ENCODE results near the gene SCAPER.

The SCAPER gene, protein sequence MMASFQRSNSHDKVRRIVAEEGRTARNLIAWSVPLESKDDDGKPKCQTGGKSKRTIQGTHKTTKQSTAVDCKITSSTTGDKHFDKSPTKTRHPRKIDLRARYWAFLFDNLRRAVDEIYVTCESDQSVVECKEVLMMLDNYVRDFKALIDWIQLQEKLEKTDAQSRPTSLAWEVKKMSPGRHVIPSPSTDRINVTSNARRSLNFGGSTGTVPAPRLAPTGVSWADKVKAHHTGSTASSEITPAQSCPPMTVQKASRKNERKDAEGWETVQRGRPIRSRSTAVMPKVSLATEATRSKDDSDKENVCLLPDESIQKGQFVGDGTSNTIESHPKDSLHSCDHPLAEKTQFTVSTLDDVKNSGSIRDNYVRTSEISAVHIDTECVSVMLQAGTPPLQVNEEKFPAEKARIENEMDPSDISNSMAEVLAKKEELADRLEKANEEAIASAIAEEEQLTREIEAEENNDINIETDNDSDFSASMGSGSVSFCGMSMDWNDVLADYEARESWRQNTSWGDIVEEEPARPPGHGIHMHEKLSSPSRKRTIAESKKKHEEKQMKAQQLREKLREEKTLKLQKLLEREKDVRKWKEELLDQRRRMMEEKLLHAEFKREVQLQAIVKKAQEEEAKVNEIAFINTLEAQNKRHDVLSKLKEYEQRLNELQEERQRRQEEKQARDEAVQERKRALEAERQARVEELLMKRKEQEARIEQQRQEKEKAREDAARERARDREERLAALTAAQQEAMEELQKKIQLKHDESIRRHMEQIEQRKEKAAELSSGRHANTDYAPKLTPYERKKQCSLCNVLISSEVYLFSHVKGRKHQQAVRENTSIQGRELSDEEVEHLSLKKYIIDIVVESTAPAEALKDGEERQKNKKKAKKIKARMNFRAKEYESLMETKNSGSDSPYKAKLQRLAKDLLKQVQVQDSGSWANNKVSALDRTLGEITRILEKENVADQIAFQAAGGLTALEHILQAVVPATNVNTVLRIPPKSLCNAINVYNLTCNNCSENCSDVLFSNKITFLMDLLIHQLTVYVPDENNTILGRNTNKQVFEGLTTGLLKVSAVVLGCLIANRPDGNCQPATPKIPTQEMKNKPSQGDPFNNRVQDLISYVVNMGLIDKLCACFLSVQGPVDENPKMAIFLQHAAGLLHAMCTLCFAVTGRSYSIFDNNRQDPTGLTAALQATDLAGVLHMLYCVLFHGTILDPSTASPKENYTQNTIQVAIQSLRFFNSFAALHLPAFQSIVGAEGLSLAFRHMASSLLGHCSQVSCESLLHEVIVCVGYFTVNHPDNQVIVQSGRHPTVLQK (N-terminal part only)

DNA sequence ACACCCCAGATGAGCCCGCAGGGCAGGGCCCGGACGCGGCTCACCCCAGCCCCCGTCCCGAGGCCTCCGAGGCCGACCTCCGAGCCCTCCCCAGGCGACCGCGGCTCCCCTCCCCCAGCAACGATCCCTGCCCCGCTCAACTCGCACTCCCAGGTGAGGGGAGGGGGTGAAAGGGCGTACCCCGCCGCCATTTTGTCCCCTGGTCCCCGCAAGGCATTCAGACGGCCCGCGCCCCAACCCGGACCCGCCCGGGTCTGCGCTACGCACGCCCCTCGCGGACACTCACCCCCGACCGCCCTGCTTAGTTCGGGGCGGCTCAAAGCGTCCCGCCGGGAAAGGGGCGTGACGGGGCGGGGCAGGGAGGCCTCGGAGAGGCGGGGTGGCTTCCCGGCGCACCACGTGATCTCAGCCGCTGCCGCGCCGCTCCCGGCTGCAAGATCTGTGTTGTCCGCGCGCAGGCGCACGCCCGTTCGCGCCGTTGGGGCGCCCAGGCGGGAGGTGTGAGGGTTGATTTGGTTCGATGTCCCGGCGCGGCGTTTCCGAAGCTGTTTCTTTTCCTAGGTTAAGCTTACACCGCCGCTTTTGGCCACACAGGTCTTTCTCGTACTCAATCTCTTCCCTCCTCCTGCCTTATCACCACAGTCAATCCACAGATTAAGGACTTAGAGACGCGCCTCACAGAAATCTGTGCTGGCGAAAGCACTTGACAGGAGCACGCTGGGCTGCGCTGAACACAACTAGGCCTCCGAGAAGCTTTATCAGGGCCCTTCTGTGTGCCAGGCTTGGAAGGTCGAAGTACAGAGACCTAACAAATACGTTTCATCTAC is at the start of gene SCAPER:
Gene SCAPER, minus strand, starts transcription at position 328 of the 827 bp plus-strand sequence. CDS start 21,523 bp downstream, outside the sequence.
- no CpG with 5 or more reads among the region's 78 CpGs for WGBS (ENCODE audit: insufficient coverage, insufficient read length)
- H3K4me1 ChIP-seq (ENCODE audit: control insufficient read depth, insufficient read depth, low read length), result 0 out of 2 replicates have a peak, but pooled peaks cover 2% of the 10 kb centered on the region
- no peaks in the 10 kb centered on the region for H3K36me3 ChIP-seq (ENCODE audit: control insufficient read depth, insufficient read depth, low read length)
- DNase-seq (ENCODE audit: low read depth, low spot score), result peak; percentile 83
- no peak within 1 kb of the TSS for H3K27ac ChIP-seq (ENCODE audit: low read length)
- H3K4me3 ChIP-seq (ENCODE audit: low read length), result peak within 1 kb of the TSS; percentile 67; the same call in 1 of the 2 replicates
- no peaks in the 10 kb centered on the region for H3K9me3 ChIP-seq (ENCODE audit: control insufficient read depth, insufficient read depth, low read length)
- no peaks in the 10 kb centered on the region; the same call in 1 of the 2 replicates for H3K27me3 ChIP-seq (ENCODE audit: control insufficient read depth, insufficient read depth, low read length)

DNA sequence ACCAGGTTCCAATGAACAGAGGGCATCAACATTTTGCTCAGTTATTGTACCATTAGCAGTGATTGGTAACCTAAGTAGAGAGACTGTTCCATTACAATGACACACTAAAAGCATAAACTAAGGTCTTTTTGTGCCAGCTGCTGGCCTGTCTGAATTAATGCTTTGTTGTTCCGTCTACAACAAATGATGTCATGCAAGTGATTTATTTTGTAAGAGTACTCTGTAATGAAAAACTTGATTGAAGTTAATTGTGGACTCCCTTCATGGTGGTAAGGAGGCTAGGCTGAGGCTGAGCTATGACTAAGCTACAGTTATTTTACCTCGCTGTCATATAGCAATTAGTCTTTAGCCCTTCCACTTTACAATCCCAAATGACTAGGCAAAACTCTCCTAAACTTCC is 49.6 kb upstream of the SCAPER start:
- Histone ChIP-seq H3K9me3 (ENCODE audit: control insufficient read depth, insufficient read depth, low read length) (no peaks in the 10 kb centered on the region), H3K27me3 (ENCODE audit: control insufficient read depth, insufficient read depth, low read length) (no peaks in the 10 kb centered on the region), H3K4me3 (ENCODE audit: low read length) (no peak overlapping the region), H3K27ac (ENCODE audit: low read length) (no peak overlapping the region), H3K36me3 (ENCODE audit: control insufficient read depth, insufficient read depth, low read length) (no peaks in the 10 kb centered on the region; the same call in 1 of the 2 replicates), H3K4me1 (ENCODE audit: control insufficient read depth, insufficient read depth, low read length) (0 out of 2 replicates have a peak, but pooled peaks cover 1% of the 10 kb centered on the region)
- no peak for DNase-seq (ENCODE audit: low read depth, low spot score)
- WGBS (ENCODE audit: insufficient coverage, insufficient read length), result no CpG with 5 or more reads among the region's 2 CpGs

DNA sequence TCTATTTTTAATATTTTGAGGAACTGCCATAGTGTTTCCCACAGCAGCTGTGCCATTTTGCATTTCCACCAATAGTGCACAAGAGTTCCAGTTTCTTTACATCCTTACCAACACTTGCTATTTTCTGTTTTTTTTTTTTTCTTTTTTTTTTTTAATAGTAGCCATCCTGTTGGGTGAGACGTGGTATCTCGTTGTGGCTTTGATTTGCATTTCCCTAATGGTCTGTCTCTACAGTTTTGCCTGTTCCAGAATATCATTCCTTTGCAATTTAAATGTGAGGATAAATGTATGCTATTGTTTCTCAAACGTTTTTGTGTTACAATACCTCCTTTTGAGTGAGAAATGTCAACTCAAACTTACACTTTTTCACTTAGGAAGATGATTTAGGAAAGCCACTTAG is 48.8 kb upstream of the SCAPER start:
- Histone ChIP-seq H3K27ac (ENCODE audit: low read length) (no peak overlapping the region), H3K36me3 (ENCODE audit: control insufficient read depth, insufficient read depth, low read length) (no peaks in the 10 kb centered on the region; the same call in 1 of the 2 replicates), H3K27me3 (ENCODE audit: control insufficient read depth, insufficient read depth, low read length) (no peaks in the 10 kb centered on the region), H3K4me1 (ENCODE audit: control insufficient read depth, insufficient read depth, low read length) (no peaks in the 10 kb centered on the region), H3K9me3 (ENCODE audit: control insufficient read depth, insufficient read depth, low read length) (no peaks in the 10 kb centered on the region), H3K4me3 (ENCODE audit: low read length) (no peak overlapping the region)
- WGBS (ENCODE audit: insufficient coverage, insufficient read length), result no CpG with 5 or more reads among the region's 3 CpGs
- no peak for DNase-seq (ENCODE audit: low read depth, low spot score)

DNA sequence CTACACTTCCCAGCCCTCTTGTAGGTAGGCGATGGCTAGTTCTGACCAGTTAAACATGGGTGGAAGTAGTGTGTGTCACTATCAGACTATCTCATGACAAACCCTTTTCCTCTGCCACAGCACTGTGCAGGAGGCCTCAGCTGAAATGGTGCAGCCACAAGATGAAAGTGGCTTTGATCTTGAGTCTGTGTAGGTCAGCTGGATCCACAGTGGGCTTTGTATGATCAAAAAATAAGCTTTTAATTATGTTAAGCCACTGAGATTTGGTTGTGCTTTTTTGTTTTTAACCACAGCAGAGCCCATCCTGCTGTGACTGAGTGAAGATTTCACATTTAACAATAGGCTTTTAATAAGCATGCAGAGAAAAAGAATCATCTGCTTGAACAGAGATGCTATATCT is 46.1 kb upstream of the SCAPER start:
- H3K27ac ChIP-seq (ENCODE audit: low read length), result no peak overlapping the region
- no peaks in the 10 kb centered on the region for H3K27me3 ChIP-seq (ENCODE audit: control insufficient read depth, insufficient read depth, low read length)
- H3K9me3 ChIP-seq (ENCODE audit: control insufficient read depth, insufficient read depth, low read length), result no peaks in the 10 kb centered on the region
- WGBS (ENCODE audit: insufficient coverage, insufficient read length), result no CpG with 5 or more reads among the region's 1 CpG
- no peak overlapping the region for H3K4me3 ChIP-seq (ENCODE audit: low read length)
- DNase-seq (ENCODE audit: low read depth, low spot score), result no peak
- no peaks in the 10 kb centered on the region; the same call in 1 of the 2 replicates for H3K36me3 ChIP-seq (ENCODE audit: control insufficient read depth, insufficient read depth, low read length)
- no peaks in the 10 kb centered on the region for H3K4me1 ChIP-seq (ENCODE audit: control insufficient read depth, insufficient read depth, low read length)

DNA sequence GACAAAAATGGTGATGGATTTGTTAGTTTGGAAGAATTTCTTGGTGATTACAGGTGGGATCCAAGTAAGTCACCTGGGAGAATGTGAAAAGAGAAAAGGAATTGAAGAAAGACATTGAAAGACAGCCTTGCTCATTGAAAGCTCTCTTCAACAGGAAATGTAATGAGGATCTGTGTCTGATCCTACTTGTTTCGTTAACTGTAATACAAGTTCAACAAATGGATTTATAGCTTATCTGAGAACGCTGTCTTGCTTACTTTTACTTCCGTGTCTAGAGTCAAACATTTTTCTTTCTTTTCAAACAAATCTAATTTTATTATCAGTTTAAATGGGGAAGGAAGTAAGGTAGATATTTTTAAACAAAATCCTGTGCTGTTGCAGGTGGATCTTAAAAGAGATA is 42.3 kb upstream of the SCAPER start:
- Histone ChIP-seq H3K27ac (ENCODE audit: low read length) (no peak overlapping the region), H3K36me3 (ENCODE audit: control insufficient read depth, insufficient read depth, low read length) (peaks cover 3% of the 10 kb centered on the region; the same call in 1 of the 2 replicates), H3K4me3 (ENCODE audit: low read length) (no peak overlapping the region), H3K9me3 (ENCODE audit: control insufficient read depth, insufficient read depth, low read length) (no peaks in the 10 kb centered on the region), H3K27me3 (ENCODE audit: control insufficient read depth, insufficient read depth, low read length) (no peaks in the 10 kb centered on the region), H3K4me1 (ENCODE audit: control insufficient read depth, insufficient read depth, low read length) (no peaks in the 10 kb centered on the region)
- no CpG with 5 or more reads among the region's 3 CpGs for WGBS (ENCODE audit: insufficient coverage, insufficient read length)
- DNase-seq (ENCODE audit: low read depth, low spot score), result no peak

DNA sequence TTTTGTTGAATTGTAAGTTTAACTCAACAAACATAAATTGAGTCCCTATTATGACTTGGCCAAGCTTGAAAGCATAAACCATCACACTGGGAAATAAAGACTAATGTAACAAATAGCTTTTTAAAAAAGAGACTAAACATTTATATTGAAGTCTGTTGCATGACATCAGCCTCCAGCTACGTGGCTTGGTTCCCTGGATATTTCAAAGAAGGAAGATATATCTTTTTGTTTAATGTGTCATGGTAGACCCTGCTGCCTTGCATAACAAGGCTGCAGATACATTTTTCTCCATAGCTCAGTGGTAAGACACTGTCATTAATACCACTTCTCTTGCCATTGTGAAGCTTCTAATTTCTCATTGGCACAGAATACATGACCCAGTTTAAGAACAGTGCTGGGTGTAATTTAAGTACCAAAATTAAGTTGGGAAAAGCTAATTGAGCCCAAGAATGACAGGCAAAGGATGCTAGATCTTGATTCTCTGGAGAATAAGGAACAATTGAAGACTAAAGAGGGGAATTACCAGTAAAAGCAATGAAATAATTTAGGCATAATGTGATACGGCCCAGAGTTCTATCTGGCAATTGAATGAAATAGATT is 40.5 kb upstream of the SCAPER start:
- no peaks in the 10 kb centered on the region for H3K9me3 ChIP-seq (ENCODE audit: control insufficient read depth, insufficient read depth, low read length)
- H3K4me1 ChIP-seq (ENCODE audit: control insufficient read depth, insufficient read depth, low read length), result no peaks in the 10 kb centered on the region
- no CpG with 5 or more reads among the region's 2 CpGs for WGBS (ENCODE audit: insufficient coverage, insufficient read length)
- H3K36me3 ChIP-seq (ENCODE audit: control insufficient read depth, insufficient read depth, low read length), result peaks cover 3% of the 10 kb centered on the region; the same call in 1 of the 2 replicates
- H3K4me3 ChIP-seq (ENCODE audit: low read length), result no peak overlapping the region
- no peak for DNase-seq (ENCODE audit: low read depth, low spot score)
- no peaks in the 10 kb centered on the region for H3K27me3 ChIP-seq (ENCODE audit: control insufficient read depth, insufficient read depth, low read length)
- no peak overlapping the region for H3K27ac ChIP-seq (ENCODE audit: low read length)

DNA sequence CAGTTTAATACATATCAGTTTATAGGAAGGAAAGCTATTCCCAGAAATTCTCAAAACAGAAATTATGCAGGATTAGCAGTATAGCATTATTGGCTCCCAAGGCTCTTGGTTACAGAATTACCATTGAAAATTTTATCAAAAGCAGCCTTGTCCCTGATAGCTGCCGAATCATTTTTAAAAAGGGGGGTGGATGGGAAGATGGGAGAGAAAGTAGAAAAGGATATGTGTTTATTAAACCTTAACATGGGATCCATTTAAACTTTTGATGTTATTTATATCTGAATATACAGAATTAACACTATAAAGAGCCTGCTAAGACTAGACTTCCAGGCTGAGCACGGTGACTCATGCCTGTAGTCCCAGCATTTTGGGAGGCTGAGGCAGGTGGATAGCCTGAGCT is 37.2 kb upstream of the SCAPER start:
- H3K9me3 ChIP-seq (ENCODE audit: control insufficient read depth, insufficient read depth, low read length), result no peaks in the 10 kb centered on the region
- no peaks in the 10 kb centered on the region for H3K27me3 ChIP-seq (ENCODE audit: control insufficient read depth, insufficient read depth, low read length)
- DNase-seq (ENCODE audit: low read depth, low spot score), result no peak
- no CpG with 5 or more reads among the region's 2 CpGs for WGBS (ENCODE audit: insufficient coverage, insufficient read length)
- peaks cover 7% of the 10 kb centered on the region; the same call in 1 of the 2 replicates for H3K36me3 ChIP-seq (ENCODE audit: control insufficient read depth, insufficient read depth, low read length)
- H3K4me1 ChIP-seq (ENCODE audit: control insufficient read depth, insufficient read depth, low read length), result no peaks in the 10 kb centered on the region
- no peak overlapping the region for H3K4me3 ChIP-seq (ENCODE audit: low read length)
- no peak overlapping the region for H3K27ac ChIP-seq (ENCODE audit: low read length)

DNA sequence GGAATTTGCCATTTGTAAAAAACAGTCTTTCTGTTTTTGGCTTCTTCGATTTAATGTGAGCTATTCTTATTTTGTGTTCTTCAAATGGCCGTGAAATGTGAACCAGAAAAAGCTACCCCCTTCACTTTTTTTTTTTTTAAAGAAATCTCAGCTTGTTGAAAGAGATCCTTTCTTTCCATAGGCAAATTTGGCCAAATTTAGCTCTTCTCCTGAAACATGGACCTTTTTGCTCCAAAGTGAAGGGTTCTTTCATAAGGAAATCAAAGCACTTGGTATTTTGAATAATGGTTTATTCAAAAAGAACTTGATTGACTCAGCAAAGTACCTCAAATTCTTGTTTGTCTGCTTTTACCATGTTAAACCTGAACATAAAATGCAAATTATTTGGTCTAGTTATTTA is 36.5 kb upstream of the SCAPER start:
- no peaks in the 10 kb centered on the region for H3K4me1 ChIP-seq (ENCODE audit: control insufficient read depth, insufficient read depth, low read length)
- no peak overlapping the region for H3K4me3 ChIP-seq (ENCODE audit: low read length)
- H3K9me3 ChIP-seq (ENCODE audit: control insufficient read depth, insufficient read depth, low read length), result no peaks in the 10 kb centered on the region
- no peak overlapping the region for H3K27ac ChIP-seq (ENCODE audit: low read length)
- no peaks in the 10 kb centered on the region for H3K27me3 ChIP-seq (ENCODE audit: control insufficient read depth, insufficient read depth, low read length)
- DNase-seq (ENCODE audit: low read depth, low spot score), result no peak
- H3K36me3 ChIP-seq (ENCODE audit: control insufficient read depth, insufficient read depth, low read length), result peaks cover 9% of the 10 kb centered on the region; the same call in 1 of the 2 replicates
- WGBS (ENCODE audit: insufficient coverage, insufficient read length), result no CpG with 5 or more reads among the region's 2 CpGs

DNA sequence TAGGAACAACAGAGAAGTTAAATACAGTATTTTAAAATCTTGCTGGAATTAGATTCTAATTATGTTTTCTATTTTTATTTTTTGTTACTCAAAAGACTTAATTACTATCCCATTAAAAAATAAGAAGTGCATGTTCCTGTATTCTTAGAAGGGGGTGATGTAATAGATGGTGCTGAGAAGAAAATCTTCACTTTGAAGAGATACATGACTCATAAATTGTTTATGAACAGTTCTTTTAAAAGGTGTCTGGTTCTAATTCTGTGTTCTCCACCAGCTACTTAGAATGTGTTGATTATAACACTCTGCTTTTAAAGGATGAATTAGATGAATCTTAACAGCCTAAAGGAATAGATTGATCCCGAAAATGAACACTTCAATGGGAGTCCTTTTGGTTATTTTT is 34.6 kb upstream of the SCAPER start:
- WGBS (ENCODE audit: insufficient coverage, insufficient read length), result no CpG with 5 or more reads among the region's 1 CpG
- Histone ChIP-seq H3K36me3 (ENCODE audit: control insufficient read depth, insufficient read depth, low read length) (peaks cover 16% of the 10 kb centered on the region; the same call in 1 of the 2 replicates), H3K9me3 (ENCODE audit: control insufficient read depth, insufficient read depth, low read length) (no peaks in the 10 kb centered on the region), H3K4me1 (ENCODE audit: control insufficient read depth, insufficient read depth, low read length) (no peaks in the 10 kb centered on the region), H3K4me3 (ENCODE audit: low read length) (no peak overlapping the region), H3K27ac (ENCODE audit: low read length) (no peak overlapping the region), H3K27me3 (ENCODE audit: control insufficient read depth, insufficient read depth, low read length) (no peaks in the 10 kb centered on the region)
- no peak for DNase-seq (ENCODE audit: low read depth, low spot score)
